Measurements from ENCODE around the gene INTS15.

INTS15 gene

DNA sequence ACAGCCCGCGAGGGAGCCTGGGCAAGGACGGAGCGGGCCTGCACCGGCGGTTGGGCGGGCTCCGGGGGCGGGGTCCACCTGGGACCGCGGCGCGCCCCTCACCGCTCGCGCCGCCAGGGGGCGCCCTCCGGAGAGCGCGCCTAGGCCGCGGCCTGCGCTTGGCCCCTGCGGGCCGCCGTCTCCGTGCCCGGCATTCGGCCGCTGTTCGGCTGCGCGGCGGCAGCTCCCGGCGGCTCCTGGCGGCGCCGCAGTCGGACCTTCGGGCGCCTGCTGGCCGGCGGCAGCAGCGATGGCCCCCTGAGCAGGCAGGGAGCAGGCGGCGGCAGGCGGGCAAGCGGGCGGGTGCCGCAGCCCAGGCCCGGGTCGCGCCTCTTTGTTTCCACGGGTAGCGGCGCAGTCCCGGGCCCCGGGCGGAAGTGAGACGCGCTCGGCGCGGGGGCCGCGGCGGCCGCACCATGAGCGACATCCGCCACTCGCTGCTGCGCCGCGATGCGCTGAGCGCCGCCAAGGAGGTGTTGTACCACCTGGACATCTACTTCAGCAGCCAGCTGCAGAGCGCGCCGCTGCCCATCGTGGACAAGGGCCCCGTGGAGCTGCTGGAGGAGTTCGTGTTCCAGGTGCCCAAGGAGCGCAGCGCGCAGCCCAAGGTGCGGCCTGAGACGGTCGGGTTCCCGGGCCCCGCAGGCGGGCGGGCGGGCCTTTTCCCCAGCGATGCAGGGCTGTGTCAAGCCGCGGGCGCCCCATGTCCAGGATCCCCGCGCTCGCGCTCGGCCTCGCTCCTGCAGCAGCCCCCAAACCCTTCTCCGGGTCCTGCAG lies at the start of gene INTS15:
TSS of gene INTS15 (plus strand) at position 193 of the 816 bp plus-strand sequence. CDS start at position 456, 263 bp downstream.
- DNase-seq: peak; percentile 76 to 78

DNA sequence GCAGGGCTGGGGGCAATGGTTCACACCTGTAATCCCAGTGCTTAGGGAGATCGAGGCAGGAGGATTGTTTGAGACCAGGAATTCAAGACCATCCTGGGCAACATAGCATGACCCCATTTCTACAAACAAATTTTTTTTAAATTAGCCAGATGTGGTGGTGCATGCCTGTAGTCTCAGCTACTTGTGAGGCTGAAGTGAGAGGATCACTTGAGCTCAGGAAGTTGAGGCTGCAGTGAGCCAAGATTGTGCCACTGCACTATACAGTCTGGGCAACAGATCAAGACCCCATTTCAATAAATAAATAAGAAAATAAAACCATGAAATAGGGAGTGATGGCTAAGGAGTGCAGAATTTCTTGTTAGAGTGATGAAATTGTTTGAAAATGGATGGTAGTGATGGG lies 47.5 kb upstream of the INTS15 start:
- no peak for DNase-seq

DNA sequence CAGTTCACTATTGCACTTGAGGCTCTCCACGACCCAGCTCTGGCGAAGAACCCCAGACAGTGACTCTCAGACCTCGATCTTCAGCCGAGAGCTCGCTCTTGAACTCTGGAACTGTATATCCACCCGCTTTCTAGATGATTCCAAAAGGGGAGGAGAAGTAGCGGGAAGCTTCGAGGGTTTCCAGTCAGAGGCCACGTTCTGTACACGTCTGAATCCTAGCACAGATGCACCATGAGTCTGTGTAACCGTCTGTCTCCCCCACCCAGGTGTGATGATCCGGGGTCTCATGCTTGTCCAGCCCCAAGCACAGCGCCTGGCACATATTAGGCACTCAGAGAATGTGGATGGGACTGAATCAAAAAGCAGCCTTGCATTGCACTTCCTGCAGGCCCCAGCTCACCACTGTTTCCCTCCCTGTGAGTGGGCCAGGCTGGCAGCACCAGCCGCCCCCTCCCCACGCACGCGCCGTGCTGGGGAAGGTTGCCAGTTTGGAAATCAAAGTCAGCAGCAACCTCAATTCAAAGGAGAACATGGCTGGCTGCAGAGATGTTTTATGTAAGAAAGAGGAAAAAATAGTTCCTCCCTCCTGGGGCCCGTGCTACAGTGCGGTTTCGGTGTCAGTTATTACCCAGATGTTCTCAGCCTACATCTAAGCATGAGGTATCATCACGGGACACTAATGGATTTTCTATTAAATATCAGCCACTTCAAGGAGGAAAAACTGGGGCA lies 44.3 kb upstream of the INTS15 start:
- no peak for DNase-seq

DNA sequence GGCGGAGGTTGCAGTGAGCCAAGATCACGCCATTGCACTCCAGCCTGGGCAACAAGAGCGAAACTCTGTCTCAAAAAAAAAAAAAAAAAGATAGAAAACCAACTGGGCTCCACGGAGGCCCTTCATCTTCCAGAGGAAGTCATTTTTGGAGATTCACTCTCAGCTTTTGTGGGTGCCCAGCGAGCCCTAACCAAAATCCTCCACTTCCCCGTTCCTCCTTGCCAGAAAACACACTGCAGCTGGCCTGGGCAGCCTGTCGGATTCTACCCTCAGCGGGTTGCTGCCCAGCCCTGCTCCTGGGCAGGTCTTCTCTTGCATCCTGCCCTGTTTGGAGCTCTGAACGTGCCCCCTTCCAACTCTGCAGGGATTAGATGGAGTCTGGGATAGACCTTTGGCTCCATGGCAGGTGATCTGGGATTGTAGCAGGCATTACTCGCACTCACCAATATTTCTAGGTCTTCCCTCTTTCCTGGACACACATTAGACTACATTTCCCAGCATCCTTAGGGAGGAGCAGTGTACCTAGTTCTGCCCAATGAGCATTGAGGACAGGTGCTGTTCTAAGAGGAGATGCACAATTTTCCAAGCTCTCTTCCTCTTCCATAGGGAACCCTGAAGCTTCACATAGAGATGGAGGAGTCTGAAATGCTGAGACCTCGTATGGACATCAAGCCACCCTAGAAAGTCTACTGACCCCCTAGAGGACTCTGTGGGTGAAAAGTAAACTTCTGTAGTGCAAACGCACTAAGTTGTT lies 43.1 kb upstream of the INTS15 start:
- no peak for DNase-seq

DNA sequence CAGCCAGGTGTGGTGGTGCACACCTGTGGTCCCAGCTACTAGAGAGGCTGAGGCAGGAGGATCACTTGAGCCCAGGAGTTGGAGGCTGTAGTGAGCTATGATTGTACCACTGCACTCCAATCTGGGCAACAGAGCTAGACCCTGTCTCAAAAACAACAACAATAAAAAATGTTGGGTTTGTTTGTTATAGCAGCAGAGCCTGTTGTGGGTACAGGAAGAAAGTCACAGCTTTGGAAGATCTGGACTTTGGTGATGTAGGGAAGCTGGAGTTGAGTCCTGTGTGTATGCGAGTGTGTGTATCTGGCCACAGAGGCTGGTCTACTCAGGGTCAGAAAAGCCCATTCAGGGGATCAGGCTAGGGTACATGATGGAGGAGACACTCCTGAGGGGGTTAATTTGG lies 42.4 kb upstream of the INTS15 start:
- no peak for DNase-seq

DNA sequence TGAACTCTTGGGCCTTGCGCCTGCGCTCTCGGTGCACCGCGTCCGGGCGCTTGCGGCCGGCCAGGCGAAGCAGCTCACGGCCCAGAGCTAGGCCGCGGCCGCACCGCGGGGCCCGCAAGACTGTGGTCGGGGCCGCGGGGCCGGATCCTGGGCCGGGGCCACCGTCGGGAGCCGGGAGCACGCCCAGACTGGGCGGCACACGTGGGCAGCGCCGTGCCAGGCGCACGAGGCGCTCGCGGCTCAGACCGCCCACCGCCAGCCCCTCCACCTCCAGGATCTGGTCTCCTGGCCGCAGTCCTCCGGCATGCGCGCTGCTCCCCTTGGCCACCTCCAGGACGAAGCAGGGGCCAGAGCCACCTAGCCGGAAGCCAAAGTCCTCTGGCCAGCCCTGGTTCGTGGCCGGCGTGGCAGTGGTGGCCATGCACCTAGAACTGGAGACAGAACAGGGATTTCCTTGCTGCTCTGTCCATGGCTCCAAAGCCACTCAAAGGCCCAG lies 38.8 kb upstream of the INTS15 start, which contains the start of gene GRID2IP:
TSS of gene GRID2IP (minus strand) at position 446 of the 496 bp plus-strand sequence. CDS start at position 421, 25 bp downstream.
- DNase-seq: no peak

DNA sequence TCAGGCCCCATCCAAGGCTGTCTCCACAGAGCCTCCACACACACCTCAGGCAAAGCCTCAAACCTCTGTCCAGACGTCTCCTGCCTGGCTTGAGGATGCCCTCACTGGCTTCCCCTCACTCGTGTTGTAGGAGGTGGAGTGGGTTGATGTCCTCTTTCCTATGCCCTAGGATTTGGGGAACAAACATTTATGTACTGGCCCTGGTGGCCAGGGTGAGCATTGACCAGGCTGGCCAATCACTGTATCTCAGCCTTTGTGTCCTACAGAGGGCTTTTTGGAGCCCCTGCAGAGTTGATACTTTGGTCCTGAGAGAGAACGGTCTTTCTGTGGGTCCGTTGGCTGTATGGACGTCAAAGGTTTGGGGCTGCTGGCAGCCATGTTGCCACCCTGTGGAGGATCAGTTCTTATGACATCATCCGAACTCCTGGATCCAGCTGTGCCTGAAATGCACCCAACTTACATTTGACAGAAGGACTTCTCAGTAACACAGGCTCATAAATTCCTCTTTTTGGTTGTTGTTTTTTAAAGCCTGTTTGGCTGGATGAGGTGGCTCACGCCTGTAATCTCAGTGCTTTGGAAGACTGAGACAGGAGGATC lies 36.3 kb upstream of the INTS15 start:
- DNase-seq: no peak

DNA sequence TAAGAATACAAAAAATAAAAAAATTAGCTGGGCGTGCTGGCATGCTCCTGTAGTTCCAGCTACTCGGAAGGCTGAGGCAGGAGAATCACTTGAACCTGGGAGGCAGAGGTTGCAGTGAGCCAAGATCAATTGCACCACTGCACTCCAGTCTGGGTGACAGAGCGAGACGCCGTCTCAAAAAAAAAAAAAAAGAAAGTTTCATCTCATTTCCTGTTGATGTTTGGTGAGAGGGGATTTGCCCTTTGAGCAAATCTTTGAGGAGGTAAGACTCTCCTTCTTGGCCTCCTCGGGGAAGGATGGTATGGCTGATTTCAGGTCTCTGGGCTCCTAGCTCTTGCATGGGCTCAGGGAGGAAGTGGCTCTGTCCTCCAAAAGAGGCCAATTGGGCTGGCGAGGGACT lies 35.0 kb upstream of the INTS15 start:
- no peak for DNase-seq

DNA sequence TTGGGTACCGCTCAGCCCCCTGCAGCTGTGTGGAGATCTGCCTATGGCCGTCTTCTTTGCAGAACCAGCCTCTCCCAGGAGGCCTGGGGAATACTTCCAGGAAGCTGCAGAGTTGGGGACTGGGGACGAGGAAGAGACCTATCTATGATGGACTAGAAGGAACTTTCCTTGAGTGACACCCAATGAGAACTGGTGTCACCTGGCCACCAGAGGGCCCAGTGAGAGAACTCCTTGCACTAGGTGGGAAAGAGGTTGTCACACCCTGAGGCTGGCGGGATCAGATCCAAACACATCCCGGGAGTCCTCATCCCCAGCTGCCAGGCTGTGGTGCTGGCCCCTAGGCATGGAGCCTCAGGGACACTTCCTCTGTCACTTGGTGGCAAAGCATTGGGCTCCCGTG lies 33.6 kb upstream of the INTS15 start:
- DNase-seq: no peak

DNA sequence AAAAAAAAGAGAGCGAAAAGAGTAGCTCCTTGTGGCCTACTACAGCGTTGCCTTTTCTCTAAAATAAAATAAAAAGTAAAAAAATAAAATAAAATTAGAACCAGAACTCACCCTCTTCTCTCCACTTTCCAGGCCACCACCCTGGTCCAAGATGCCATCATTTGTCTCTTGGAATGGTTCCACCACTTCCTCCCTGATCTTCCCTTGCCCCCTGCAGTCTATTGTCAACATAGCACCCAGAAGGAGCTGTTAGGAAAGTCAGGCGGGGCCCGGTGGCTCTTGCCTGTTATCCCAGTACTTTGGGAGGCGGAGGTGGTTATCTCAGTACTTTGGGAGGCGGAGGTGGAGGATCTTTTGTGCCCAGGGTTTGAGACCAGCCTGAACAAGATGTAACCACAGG lies 31.0 kb upstream of the INTS15 start:
- peak in 1 of 2 experiments; percentile 28 for DNase-seq

DNA sequence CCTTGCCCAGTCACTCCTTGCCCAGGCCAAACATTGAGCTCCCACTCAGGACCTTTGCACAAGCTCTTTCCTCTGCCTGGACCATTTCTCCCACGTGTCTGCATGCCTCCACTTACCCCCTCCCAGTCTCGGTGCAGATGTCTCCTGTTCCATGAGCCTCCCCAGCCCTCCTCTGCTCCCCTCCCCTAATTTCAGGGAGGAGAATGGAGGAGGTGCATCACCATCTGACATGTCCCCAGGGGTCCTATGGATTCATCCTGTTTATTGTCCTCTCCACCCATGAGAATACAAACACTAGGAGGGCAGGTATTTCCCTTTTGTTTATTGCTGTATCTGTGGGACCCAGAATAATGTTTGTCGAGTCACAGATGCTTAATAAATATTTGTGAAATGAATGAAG lies 29.9 kb upstream of the INTS15 start:
- no peak for DNase-seq

DNA sequence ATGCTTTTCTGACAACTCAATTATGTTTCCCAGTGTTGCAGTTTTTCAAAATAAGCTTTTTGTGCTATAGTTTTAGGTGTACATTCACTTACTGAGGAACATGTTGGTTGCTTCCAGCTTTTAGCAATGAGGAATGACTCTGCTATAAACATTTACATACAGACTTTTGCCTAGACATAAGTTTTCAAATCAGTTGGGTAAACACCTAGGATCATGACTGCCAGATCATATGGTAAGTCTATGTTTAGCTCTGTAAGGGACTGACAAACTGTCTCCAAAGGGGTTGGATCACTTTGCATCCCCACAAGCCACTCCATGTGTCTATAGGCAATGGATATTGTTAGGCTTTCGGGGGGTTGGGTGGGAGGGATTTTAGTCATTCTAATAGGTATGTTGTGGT lies 27.7 kb upstream of the INTS15 start:
- no peak for DNase-seq

DNA sequence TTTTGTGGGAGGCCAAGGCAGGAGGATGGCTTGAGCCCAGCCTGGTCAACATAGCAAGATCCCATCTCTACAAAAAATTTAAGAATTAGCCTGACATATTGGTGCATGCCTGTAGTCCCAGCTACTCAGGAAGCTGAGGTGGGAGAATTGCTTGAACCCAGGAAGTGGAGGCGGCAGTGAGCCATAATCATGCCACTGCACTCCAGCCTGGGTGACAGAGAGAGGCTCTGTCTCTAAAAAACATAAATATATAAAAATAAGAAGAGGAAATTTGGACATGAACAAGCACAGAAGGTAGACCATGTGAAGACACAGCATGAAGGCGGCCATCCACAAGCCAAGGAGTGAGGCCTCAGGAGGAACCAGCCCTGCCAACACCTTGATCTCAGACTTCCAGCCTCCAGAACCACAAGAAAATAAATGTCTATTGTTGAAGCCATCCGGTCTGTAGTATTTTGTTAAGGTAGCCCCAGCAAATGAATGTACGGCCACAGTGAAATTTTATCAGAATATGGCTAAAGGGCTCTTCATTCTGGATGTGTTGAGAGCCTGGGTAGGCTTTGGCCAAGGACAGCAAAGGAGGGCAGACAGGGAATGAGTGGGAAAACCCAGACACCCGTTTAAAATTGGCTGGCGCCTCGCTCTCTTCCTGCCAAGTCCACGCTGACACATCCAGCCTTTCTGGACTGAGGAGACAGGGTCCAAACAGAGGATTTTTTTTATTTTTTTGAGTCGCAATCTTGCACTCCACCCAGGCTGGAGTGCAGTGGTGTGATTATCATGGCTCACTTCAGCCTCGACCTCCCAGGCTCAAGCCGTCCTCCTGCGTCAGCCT lies 25.7 kb upstream of the INTS15 start:
- DNase-seq: no peak

DNA sequence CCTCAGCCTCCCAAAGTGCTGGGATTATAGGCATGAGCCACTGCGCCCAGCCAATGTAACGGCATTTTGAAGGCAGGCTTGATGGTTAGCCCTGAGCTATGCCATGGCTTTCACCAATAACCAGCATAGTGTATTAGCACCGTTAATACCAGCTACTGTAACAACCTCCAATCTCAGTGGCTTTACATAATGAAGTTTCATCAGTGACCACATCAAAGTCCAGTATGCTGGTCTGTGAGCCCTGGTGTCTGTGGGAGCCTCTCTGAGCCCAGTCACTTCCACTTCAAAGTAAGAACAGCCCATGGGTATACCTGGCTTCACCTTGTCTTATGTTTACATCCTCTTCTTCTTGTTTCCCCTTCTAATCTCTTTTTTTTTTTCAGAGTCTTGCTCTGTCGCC lies 24.2 kb upstream of the INTS15 start:
- no peak for DNase-seq

DNA sequence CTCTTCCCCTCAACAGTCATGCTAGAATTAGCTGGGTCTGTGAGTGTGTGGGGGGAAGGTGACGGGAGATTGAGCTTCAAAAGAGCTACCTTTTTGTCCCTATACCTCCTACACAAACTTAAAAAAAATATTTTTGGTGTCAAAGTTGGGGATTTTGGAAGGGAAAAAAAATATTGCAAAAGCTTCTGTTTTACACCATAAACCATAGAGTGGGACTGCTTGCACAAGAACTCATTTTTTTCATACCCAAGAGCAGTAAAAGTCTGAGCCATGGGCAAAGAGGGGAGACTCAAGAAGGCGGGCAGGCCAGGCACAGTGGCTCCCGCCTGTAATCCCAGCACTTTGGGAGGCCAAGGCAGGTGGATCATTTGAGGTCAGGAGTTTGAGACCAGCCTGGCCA lies 21.9 kb upstream of the INTS15 start:
- DNase-seq: no peak

DNA sequence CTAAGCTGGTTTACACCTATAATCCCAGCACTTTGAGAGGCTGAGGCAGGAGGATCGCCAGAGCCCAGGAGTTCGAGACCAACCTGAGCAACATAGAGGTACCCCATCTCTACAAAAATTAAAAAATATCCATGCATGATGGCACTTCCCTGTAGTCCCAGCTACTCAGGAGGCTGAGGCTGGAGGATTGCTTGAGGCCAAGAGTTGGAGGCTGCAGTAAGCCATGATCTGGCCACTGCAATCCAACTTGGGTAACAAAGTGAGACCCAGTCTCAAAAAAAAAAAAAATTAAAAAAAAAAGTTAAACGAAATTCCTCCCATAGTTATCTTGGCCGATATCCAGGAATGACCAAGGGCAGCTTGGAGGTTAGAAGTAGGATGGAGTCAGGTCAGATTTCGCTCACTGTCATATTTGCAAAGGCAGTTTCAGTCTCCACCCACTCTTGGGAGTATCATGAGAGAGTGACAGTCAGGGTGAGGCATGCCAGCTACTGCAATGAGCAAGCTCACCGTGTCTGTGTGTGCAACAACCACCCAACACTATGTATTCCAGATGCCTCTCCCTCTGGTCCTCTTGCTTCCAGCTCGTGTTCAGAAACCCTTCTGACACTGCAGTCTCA lies 18.6 kb upstream of the INTS15 start:
- DNase-seq: no peak

DNA sequence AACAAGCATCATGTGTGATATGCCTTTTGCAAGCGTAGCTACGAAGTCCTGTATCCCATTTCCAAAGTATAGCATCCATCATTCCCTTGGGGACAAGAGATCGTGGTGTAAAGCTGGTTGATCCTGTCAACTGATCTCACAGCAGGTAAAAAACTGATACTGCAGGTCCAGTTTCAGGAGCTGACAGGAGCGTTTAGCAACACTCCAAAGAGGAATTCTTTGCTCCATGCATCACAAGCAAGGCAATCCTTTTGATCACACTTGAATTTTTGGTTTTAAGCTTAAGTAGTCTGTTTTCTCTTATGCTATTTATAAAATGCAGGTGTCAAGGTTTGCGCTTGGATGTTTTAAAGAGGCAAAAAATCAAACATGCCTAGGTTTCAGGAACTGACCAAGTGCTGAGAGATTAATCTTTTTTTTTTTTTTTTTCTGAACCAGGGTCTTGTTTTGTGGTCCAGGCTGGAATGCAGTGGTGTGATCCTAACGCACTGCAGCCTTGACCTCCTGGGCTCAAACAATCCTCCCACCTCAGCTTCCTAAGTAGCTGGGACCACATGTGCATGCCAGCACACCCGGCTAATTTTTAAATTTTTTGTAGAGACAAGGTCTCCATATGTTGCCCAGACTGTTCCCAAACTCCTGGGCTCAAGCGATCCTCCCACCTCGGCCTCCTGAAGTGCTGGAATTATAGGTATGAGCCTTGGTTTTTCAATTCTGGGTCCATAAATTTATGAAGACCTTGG lies 14.4 kb upstream of the INTS15 start:
- no peak for DNase-seq

DNA sequence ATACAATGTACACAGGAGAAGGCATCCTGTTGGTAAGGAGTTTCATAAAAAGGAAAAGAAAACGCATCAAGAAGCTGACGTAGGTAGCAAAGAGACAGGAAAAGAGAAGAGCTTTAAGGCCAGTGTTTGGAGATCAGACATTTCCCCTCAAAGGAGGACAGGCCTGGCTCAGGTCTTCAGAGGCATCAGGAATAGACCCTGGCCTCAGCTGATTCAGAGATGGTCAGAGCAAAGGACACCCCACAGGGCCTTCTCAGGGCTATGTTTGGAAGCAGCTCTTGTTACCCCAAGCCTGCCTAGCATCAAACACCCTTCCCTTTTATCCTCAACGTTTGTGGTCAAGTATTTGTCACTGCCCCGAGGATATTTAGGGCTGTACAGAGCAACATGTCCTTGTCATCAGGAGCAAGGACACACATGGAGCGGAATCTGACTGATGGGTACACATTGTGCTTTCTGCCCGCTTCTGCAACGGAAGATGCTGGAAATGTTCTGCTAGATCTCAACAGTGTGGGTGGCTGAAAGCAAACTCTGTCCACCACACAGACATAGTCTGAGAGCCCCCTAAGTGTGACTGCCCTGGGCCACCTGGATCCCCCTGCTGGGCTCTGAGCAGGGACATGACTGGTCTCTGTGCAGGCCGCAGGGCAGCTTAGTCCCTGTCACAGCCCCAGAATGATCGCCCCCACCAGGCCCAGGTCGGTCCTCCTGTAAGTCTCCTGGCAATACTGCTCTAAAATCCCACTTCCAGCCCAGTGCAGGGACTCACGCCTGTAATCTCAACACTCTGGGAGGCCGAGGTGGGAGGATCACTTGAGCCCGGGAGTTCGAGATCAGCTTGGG lies 13.6 kb upstream of the INTS15 start:
- DNase-seq: no peak

DNA sequence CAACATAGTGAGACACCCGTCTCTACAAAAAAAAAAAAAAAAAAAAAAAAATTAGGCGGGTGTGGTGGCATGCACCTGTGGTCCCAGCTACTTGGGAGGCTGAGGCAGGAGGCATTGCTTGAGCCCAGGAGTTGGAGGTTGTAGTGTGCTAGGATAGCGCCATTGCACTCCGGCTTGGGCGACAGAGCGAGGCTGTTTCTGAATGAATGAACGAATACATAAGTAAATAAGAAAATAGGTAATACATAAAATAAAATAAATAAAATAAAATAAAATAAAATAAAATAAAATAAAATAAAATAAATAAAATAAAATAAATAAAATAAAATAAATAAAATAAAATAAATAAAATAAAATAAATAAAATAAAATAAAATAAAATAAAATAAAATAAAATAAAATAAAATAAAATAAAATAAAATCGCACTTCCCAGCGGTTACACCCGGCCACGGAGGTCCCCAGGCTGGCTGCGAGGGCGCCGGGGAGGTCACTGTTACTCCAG lies 12.9 kb upstream of the INTS15 start:
- DNase-seq: peak in 1 of 2 experiments; percentile 19

Measured in activated CD4-positive, alpha-beta T cell treated with anti-CD3 and anti-CD28 coated beads, Interleukin-2, amount 50 U/mL, for 48 hours (primary cell).